Osteoblast (primary cell): ENCODE measurements around the gene AIP. TPM values are rescaled to one million over a fixed set of nuclear protein-coding genes. Genes with fewer than 3 reads are reported as not detected.

Source experiments
- DNase-seq: peaks from one replicate; pipeline ENCODE4 v3.0.0; 2011; ENCODE audit warnings: low spot score, mixed read lengths; ENCODE audit not compliant: insufficient read length; ENCODE audit errors: missing footprints
- H2AFZ ChIP-seq: 2 replicates; pipeline ENCODE4 v1.6.0; 2011; ENCODE audit warnings: mild to moderate bottlenecking, low read length
- H3K27ac ChIP-seq: 2 replicates; pipeline ENCODE4 v1.5.1; 2011; ENCODE audit warnings: mild to moderate bottlenecking, low read depth, low read length, moderate library complexity
- H3K27me3 ChIP-seq: 2 replicates; pipeline ENCODE4 v1.6.0; 2012; ENCODE audit warnings: mild to moderate bottlenecking, control low read depth, inconsistent platforms, low read length, moderate library complexity; ENCODE audit not compliant: insufficient read depth
- H3K36me3 ChIP-seq: 2 replicates; pipeline ENCODE4 v1.5.1; 2011; ENCODE audit warnings: mild to moderate bottlenecking, low read length, control low read depth, moderate library complexity; ENCODE audit not compliant: insufficient read depth
- H3K4me1 ChIP-seq: 2 replicates; pipeline ENCODE4 v1.5.1; 2011; ENCODE audit warnings: mild to moderate bottlenecking, low read length, control low read depth, moderate library complexity; ENCODE audit not compliant: insufficient read depth
- H3K4me2 ChIP-seq: 2 replicates; pipeline ENCODE4 v1.6.0; 2011; ENCODE audit warnings: mild to moderate bottlenecking, low read length; ENCODE audit not compliant: insufficient read depth
- H3K4me3 ChIP-seq: fragments of 200-600 bp; sonication (generic); 3 replicates; pipeline ENCODE4 v1.5.1; 2012; ENCODE audit warnings: mild to moderate bottlenecking, low read length, inconsistent platforms; ENCODE audit not compliant: insufficient read depth
- H3K79me2 ChIP-seq: 2 replicates; pipeline ENCODE4 v1.6.0; 2012; ENCODE audit warnings: mild to moderate bottlenecking, low read length, control low read depth, inconsistent platforms; ENCODE audit not compliant: insufficient read depth
- H3K9me3 ChIP-seq: 2 replicates; pipeline ENCODE4 v1.5.1; 2011; ENCODE audit warnings: low read depth, low read length, control low read depth
- H4K20me1 ChIP-seq: 2 replicates; pipeline ENCODE4 v1.6.0; 2012; ENCODE audit warnings: mild to moderate bottlenecking, low read length, control low read depth; ENCODE audit not compliant: insufficient read depth
- CTCF ChIP-seq: IDR thresholded peaks from 2 replicates; pipeline ENCODE4 v1.5.1; 2011; ENCODE audit warnings: mild to moderate bottlenecking, low read depth, low read length, moderate library complexity; ENCODE audit errors: extremely low read depth
- total RNA-seq: library from RNA; depleted of rRNA; stranded (reverse); fragments of >200 nt; gene quantifications from 2 replicates; pipeline ENCODE4 v1.2.3, GENCODE V29; 2012

AIP gene
- total RNA-seq, 1 donor = 71.3 TPM

- peaks cover 10% of the 10 kb centered on the region for H3K79me2 ChIP-seq
- H4K20me1 ChIP-seq = peaks cover 5% of the 10 kb centered on the region
- H3K27ac ChIP-seq = no peak within 1 kb of the TSS
- H3K4me2 ChIP-seq = no peak within 1 kb of the TSS
- no peak for TF ChIP-seq CTCF
- H2AFZ ChIP-seq = no peak within 1 kb of the TSS
- no peaks in the 10 kb centered on the region for H3K27me3 ChIP-seq
- no peak within 1 kb of the TSS for H3K4me3 ChIP-seq
- H3K9me3 ChIP-seq = no peaks in the 10 kb centered on the region
- no peak for DNase-seq
- H3K36me3 ChIP-seq = peaks cover 24% of the 10 kb centered on the region
- peaks cover 3% of the 10 kb centered on the region for H3K4me1 ChIP-seq
These were observed 45.6 kb upstream of the AIP start, which contains the start of gene PTPRCAP for GRCh38 chr11:67437082-67437808. Gene PTPRCAP (minus strand): TSS chr11:67437682. CDS start chr11:67437619, 63 bp downstream.

GRCh38 chr11:67437809-67438157 is 45.0 kb upstream of the AIP start:
- TF ChIP-seq CTCF = no peak
- no peak for DNase-seq
- Histone ChIP-seq H2AFZ (no peak overlapping the region), H3K4me2 (no peak overlapping the region), H3K36me3 (peaks cover 21% of the 10 kb centered on the region), H3K4me3 (no peak overlapping the region), H3K9me3 (no peaks in the 10 kb centered on the region), H3K79me2 (peaks cover 15% of the 10 kb centered on the region), H3K4me1 (peaks cover 7% of the 10 kb centered on the region), H3K27me3 (no peaks in the 10 kb centered on the region), H4K20me1 (peaks cover 10% of the 10 kb centered on the region), H3K27ac (no peak overlapping the region)

DNA sequence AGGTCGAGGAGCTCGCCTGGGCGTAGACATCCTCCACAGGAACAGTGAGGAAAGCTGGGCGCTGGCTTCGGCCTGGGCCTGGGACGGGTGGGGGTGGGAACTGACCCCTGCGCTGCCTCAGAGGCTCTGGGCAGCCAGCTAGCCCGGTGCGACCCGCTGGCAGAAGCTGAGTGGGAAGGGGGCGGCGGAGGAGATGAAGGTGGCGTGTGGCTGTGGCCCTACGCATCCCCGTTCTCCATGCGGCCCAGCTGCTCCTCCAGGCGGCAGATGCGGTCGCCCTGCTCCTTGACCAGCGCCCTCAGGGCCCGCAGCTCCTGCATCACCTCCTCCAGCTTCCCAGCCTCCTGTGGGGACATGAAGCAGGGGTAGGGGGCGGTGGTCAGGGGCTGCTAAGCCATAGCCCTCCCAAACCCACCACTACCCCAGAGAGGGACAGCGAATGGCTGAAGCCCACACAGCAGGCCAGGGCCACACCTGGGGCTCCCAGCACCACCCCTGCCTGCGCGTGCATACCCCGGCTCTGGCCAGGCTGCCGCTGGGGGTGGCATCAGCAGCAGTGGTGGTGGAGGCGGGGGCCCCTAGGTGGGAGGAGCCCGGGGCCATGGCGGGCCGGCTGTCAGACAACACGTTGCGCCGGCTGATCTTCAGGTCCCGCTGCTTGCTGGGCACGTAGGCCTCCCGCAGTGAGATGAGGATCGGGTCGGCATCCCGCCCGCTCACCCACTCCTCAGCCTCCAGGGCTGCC is 44.5 kb upstream of the AIP start:
- no peak for TF ChIP-seq CTCF
- no peak overlapping the region for H3K27ac ChIP-seq

More for the DNA sequence above, 44.5 kb upstream of the AIP start:
- Histone ChIP-seq H3K27me3 (no peaks in the 10 kb centered on the region), H3K4me1 (peaks cover 7% of the 10 kb centered on the region), H3K79me2 (peaks cover 18% of the 10 kb centered on the region), H4K20me1 (peaks cover 10% of the 10 kb centered on the region), H2AFZ (no peak overlapping the region), H3K4me3 (no peak overlapping the region), H3K9me3 (no peaks in the 10 kb centered on the region), H3K36me3 (peaks cover 16% of the 10 kb centered on the region), H3K4me2 (no peak overlapping the region)
- DNase-seq = no peak
